ENCODE results near the gene PTRH1. TPM values are rescaled to one million over a fixed set of nuclear protein-coding genes. Genes with fewer than 3 reads are reported as not detected.

Gene PTRH1
- total and polyA plus RNA-seq, 4 donors = 8.6 to 41.7 (median 24.7) TPM

DNA sequence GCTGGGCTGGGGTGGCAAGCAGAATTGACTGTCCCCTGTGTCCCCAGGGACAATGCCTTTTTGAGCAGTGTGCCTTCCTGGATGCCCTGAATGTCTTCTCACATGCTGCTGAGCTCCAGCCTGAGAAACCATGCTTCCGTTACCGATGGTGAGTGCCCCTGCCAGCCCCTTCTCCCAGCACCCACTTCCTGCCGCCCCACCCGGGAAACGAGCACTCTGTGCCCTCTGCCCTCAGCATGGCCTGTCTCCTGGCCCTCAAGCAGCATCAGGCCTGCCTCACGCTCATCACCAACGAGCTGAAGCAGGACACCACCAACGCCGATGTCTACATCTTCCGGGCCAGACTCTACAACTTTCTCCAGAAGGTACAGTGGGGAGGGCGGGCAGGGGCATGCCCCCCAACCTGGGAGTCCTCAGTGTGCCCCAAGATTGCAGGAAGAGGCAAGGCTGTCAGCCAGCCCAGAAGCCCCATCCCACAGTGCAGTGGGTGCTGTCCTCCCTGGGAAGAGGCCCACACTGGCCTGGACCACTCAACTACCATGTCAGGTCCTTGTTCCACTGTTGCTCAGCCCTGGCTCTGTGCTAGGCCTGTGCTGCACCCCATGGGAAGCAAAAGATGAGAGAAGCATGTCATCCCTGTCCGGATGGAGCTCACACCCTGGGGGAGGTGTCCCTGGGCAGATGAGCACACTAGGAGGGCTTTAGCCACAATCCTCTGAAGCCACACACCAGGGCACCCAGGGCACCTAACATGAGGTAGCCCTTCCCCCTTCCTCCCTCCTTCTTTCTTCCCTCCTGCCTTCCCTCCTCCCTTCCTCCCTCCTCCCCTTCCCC, 4.8 kb upstream of the PTRH1 start:
- no peak for ATAC-seq (ENCODE audit: insufficient read depth, low FRiP score)
- no peaks in the 10 kb centered on the region for H3K27me3 ChIP-seq (ENCODE audit: control insufficient read depth in 3 of 3, insufficient read depth in 3 of 3, low read length in 2 of 3)
- H3K9ac ChIP-seq (ENCODE audit: insufficient read depth in 1 of 2, low read length in 2 of 2) = no peak overlapping the region
- peaks cover 0 to 12% (median 4%) of the 10 kb centered on the region in 5 donors for H3K4me1 ChIP-seq (ENCODE audit: control insufficient read depth in 5 of 5, insufficient read depth in 5 of 5, low read length in 5 of 5)
- 78 to 82% methylated on average over 12 of the region's 12 CpGs for WGBS, 2 donors
- H3K4me3 ChIP-seq = no peak overlapping the region
- DNase-seq = no peak
- no peaks in the 10 kb centered on the region for H3K9me3 ChIP-seq (ENCODE audit: control insufficient read depth in 4 of 4, insufficient read depth in 3 of 4, low read length in 3 of 4)
- TF ChIP-seq CTCF (IDR thresholded peaks at IDR 0.05; ENCODE audit: control extremely low read depth, extremely low read depth) = no peak
- H3K36me3 ChIP-seq (ENCODE audit: control insufficient read depth in 4 of 4, insufficient read depth in 4 of 4, low read length in 4 of 4) = no peaks in the 10 kb centered on the region
- H3K27ac ChIP-seq (ENCODE audit: low read depth in 1 of 2, low read length in 1 of 2) = no peak overlapping the region

GRCh38 chr9:127717766-127718165, 2.3 kb upstream of the PTRH1 start:
- no peak for ATAC-seq (ENCODE audit: insufficient read depth, low FRiP score)

DNA sequence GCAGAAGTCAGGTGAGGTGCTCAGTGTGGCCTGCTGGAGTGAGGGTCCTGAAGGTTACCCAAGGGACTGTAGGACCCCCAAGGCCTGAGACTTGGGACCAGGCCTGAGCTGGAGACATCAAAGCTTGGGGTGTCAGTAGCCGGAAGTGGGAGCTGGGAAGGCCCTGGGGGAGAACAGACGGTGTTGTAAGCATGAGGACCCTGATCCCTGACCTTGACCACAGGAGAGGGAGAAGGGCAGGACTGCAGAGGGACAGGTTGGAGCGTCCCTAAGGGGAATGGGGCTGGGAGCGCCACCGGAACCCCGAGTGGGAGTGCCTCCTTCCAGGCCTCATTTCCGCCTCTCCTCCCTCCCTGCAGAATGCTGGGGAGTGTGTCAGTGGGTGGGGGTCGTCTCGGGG, 949 bp upstream of the PTRH1 start:
- Histone ChIP-seq H3K9me3 (ENCODE audit: control insufficient read depth in 4 of 4, insufficient read depth in 3 of 4, low read length in 3 of 4) (no peaks in the 10 kb centered on the region), H3K4me1 (ENCODE audit: control insufficient read depth in 5 of 5, insufficient read depth in 5 of 5, low read length in 5 of 5) (peaks cover 0 to 10% (median 0%) of the 10 kb centered on the region in 5 donors), H3K36me3 (ENCODE audit: control insufficient read depth in 4 of 4, insufficient read depth in 4 of 4, low read length in 4 of 4) (peaks cover 0 to 6% (median 0%) of the 10 kb centered on the region in 4 donors), H3K27ac (ENCODE audit: low read depth in 1 of 2, low read length in 1 of 2) (no peak overlapping the region), H3K9ac (ENCODE audit: insufficient read depth in 1 of 2, low read length in 2 of 2) (peak overlapping the region in 1 of 2 donors; percentile 79), H3K4me3 (no peak overlapping the region), H3K27me3 (ENCODE audit: control insufficient read depth in 3 of 3, insufficient read depth in 3 of 3, low read length in 2 of 3) (no peaks in the 10 kb centered on the region)
- no peak for TF ChIP-seq CTCF (IDR thresholded peaks at IDR 0.05; ENCODE audit: control extremely low read depth, extremely low read depth)
- WGBS, 2 donors = 85 to 90% methylated on average over 9 of the region's 9 CpGs
- ATAC-seq (ENCODE audit: insufficient read depth, low FRiP score) = no peak
- no peak for DNase-seq

More at GRCh38 chr9:127717766-127718165, 2.3 kb upstream of the PTRH1 start:
- Histone ChIP-seq H3K27ac (ENCODE audit: low read depth in 1 of 2, low read length in 1 of 2) (no peak overlapping the region), H3K4me3 (no peak overlapping the region), H3K9ac (ENCODE audit: insufficient read depth in 1 of 2, low read length in 2 of 2) (no peak overlapping the region), H3K9me3 (ENCODE audit: control insufficient read depth in 4 of 4, insufficient read depth in 3 of 4, low read length in 3 of 4) (no peaks in the 10 kb centered on the region), H3K27me3 (ENCODE audit: control insufficient read depth in 3 of 3, insufficient read depth in 3 of 3, low read length in 2 of 3) (no peaks in the 10 kb centered on the region), H3K4me1 (ENCODE audit: control insufficient read depth in 5 of 5, insufficient read depth in 5 of 5, low read length in 5 of 5) (peaks cover 0 to 10% (median 0%) of the 10 kb centered on the region in 5 donors), H3K36me3 (ENCODE audit: control insufficient read depth in 4 of 4, insufficient read depth in 4 of 4, low read length in 4 of 4) (peaks cover 0 to 2% (median 0%) of the 10 kb centered on the region in 4 donors)
- no peak for TF ChIP-seq CTCF (IDR thresholded peaks at IDR 0.05; ENCODE audit: control extremely low read depth, extremely low read depth)
- 83 to 94% methylated on average over 5 of the region's 5 CpGs for WGBS, 2 donors
- DNase-seq = no peak
